ENCODE data around the gene LDB2.
"Not testable (repeated sequence)": the region's sequence is repeated elsewhere in the genome, so short reads cannot be mapped to it uniquely, and the experiment has no call there.

Gene LDB2

DNA sequence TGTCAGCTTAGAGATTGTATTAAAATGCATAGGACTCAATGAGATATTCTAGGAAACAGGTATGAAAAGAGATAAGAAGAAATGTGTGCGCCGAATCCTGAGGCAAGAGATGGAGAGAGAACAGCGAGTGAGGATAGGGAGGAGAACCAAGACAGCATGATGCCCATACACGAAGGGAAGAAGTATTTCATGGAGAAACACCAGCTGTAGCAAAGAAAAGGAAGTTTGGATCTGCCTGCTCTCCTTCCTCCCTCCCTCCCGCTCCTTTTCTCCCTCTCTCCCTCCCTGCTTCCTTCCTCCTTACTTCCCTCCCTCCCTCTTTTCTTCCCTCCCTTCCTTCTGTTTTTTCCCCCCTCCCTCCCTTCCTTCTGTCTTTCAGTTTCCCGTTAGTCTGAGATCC is 353.6 kb downstream of the LDB2 start:
- DNase-seq (ENCODE audit: low spot score): no peak

DNA sequence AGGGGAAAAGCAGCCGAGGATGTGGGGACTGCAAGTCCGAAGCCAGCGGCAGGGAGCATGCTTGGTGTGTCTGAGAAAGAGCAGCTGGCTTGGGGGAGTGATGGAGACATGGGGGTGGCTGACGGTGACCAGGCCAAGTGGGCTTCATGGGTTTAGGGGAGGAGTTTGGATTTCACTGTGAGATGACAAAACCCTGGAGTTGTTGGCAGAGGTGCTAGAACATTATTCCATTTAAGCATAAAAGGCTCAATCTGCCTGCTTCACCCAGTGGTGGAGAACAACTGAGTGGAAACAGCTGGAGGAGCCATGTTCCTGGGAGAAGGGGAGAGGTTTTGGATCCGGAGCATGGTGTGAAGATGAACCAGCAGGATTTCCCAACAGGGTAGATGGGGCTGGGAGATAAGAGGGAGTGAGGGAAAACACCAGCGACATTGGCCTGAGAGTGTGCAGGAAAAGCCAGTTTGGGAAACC is 354.2 kb downstream of the LDB2 start:
- no peak for DNase-seq (ENCODE audit: low spot score)

DNA sequence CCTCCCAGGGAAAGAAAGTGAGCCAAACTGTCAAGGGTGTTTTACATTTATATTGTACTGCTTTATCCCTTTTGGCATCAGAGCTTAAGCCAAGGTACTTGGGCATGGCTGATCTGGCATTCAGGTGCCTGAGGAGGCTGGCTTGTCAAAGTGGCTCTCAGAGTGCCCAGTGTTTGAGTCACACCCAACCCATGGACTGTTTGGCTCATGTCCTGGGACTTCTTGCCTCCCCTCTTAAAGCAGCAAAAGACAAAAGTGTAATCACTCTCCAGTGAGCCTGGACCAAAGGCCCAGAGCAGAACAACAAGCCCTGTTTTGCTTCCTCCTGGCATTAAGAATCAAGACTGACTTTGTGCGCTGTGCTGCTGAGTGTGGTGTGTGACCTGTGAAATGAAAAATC is 360.5 kb downstream of the LDB2 start:
- no peak for DNase-seq (ENCODE audit: low spot score)

DNA sequence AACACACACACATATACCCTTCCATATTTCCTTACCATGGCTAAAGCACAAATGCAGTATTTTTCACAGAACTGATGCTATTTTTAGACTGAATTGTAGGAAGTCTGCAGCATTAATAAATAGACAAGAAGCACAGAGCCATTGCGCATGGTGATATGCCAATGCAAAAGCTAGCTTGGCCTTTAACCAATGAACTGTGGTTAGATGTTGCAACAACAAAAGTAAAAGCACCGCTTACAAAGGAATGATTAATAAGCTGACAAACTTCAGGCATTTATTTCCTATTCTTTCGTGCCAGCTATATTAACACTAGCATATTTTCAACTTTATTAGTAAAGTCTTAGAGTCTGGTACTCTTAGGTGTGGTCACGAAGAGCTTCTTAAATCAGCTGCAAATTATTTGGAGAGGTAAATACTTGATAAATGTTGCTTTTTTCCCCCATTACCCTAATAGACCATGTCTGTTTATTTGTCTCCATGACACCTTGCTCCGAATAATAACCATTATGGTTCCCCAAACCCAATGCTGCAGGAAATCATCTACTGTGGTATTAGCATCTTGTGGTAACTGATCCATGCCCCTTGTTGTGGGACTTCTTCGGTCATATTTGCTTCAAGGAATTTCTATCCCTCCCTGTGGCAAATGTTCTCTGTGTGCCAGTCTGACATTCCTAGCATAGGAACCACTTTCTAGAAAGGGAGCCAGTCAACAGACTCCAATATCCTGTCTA is 366.0 kb downstream of the LDB2 start:
- DNase-seq (ENCODE audit: low spot score): no peak

DNA sequence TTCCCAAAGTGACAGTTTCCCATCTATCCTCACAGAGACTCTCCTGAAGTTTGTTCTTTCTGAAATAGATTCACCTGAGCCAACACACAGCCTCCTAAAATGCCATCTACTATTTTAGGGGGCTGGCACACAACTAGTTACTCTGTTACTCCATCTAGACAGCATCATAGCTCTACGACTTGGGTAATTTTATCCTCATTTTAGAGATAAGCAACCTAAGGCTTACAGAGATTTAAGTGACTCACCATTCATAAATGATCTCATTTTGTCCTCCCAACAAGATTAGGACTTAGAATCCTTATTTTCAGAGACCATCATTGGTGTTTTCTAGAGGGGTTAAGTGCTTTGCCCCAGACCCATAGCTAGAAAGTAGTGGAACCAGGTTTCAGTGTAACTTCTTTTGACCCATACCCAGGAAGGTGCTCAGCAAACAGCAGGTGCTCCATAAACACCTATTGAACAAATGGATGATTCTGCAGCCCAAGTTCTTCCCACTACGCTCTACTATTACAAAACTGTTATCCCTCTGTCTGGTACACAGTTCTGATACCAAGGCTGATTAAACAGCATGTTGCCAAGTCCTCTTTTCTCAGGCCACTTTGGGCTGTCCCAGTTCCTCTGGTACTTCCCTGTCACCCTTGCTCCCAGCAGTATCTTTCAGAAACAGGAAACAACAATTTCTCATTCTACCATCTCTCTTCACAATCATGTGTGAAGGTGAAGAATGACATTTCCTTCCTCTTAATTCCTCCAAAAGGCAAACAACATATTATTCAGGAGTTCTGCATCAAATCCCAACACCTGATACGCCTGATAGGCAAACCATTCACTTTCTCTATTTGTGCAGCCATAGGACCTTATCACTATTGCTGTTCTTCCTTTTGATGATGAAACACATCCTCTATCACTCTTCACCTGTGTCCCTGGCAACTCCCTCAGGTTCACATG is 367.5 kb downstream of the LDB2 start:
- no peak for DNase-seq (ENCODE audit: low spot score)

DNA sequence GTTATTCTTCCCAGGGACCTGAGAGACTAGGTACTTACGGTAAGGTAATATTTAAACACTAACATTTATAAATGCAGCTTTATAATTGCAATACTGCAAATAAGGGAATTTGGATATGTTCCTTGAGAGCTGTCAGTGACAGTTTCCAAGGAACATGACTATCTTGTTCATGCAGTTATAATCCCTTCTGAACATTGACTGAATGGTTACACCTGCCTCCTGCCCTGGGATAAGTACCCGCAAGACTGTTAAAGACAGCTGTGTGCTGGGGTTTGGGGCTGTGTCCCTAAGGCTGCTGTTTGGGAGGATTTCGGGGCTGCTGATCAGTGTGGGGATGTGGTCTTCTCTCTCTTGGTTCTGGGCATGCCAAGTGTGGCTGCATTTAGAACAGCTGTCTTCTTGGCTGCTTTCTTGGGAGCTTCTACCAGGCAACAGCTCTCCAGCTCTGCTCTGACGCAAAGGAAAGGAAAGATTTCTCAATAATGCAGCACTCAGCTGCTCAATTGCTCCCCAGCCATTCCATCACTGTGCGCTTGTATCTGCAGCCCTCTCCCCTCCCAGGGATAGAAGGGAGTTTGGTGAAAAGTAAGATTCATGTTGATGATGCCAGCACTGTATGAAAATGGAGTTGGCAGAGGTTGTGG is 373.4 kb downstream of the LDB2 start:
- DNase-seq (ENCODE audit: low spot score): no peak

DNA sequence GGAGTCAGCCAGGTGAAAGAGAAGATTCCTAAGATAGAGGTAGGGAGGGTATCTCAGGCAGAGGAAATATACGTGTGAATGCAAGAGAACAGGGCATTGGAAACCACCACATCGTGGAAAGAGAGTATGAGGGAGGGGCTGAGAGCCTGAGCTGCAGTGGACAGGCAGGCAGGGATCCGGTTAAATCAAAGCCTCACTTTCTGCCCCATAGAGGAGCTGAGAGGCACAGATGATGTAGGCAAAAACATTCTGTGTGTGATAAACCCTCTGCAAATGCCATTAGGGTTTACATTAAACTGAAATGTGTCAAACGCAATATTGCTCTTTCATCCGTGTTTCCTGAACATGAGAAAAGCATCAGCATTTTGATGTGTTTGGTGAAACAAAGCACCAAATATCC is 374.0 kb downstream of the LDB2 start:
- DNase-seq (ENCODE audit: low spot score): no peak

DNA sequence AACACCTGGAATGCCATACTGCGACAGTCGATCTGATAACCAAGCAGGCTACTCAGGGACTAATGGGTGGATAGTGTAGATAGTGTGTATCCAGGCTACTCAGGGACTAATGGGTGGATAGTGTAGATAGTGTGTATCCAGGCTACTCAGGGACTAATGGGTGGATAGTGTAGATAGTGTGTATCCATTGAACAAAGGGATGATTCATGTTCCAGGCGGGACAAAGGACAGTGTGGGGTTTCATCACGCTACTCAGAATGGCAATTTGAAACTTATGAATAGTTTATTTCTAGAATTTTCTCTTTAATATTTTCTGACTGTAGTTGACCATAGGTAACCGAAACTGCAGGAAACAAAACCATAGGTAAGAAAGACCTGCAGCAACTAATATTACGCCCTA is 374.9 kb downstream of the LDB2 start:
- not testable (repeated sequence) for DNase-seq (ENCODE audit: low spot score)

DNA sequence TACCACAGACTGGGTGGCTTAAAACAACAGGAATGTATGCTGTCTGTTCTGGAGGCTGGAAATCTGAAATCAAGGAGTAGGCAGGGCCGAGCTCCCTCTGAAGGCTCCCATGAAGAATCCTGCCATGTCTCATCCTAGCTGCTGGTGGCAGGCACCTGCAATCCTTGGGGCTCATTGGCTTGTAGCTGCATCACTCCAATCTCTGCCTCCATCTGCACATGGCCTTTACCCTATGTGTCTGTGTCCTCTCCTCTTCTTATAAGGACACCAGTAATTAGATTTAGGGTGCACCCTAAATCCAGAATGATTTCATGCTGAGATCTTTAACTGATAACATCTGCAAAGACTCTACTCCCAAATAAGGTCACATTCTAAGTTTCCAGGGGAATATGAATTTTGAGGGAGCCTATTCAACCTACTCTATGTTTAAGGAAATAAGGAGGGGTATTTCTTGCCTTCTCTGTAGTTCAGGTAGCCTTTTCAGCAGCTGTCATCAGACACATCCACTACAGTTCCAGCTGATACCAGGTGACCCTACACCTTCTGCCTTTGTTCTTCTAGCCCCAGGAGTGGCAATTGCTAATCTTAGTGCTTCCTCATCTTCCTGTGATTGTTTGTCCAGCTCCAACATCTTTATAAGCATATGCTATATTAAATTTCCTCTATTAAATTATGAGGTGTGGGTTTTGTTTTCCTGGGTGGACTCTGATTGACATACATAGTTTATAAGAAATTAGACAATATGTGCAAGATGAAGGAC is 377.1 kb downstream of the LDB2 start:
- DNase-seq (ENCODE audit: low spot score): no peak

DNA sequence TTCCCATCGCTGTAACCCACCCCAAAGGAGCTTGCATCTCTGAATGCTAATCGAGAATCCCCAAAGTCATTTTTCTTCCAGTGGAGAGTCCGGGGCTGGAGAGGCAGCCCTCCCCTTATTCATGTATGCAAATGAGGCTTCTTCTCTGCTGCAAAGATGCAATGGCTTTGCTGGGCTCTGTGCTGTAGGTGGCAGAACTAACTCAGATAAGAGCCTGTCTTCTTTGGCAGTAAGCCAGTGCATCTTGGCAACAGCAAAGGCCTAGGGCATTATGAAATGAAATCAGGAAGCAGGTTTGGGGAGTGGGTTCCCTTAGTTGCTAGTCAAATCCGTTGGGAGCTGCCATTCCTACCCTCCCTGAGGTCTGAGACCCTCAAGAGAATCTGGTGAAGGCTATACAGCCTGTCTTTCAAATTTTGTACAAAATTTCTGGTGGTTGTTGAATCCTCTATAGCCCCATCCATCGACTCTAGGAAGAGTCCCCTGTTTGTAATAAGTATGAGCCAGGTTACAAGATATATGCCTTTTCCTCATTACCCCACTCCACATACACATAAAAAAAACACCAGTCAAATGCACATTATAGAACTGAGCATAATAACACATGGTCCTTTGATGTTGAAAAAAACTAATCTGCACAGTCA is 381.5 kb downstream of the LDB2 start:
- DNase-seq (ENCODE audit: low spot score): no peak

DNA sequence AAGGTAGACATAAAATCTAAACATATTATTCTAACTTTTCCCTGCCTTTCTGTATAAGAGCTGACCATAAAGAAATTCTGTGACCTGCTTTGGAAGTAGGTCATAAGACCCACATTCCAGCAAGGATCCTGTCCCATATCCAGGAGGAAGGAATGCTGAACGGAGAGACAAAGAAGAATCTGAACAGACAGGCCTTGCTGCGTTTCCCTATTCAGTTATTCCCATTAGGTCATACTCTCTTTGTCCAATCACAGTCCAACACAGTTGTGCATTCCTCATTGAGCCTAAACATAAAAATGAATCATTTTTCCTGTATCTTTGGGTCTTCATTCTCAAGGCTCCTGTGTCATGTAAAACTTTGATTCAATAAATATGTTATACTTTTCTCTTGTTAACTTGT is 384.6 kb downstream of the LDB2 start:
- no peak for DNase-seq (ENCODE audit: low spot score)

DNA sequence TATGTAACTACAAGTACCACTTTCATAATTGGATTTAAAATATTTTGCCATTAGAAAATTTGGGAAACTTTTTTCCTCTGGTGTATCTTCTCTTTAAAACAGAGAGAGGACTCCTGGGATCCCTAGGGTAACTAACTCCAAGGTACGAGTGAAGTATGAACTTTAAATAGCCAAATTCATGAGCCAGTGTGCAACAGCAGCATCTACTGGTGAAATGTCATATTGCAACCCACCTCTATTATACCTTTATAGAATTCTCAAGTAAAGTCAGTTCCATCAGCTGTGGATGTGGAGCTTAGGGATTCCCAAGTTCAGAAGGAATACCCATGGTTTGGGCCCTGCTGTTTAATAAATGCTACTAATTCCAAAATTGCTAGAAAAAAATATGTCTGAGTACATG is 389.5 kb downstream of the LDB2 start:
- DNase-seq (ENCODE audit: low spot score): no peak

DNA sequence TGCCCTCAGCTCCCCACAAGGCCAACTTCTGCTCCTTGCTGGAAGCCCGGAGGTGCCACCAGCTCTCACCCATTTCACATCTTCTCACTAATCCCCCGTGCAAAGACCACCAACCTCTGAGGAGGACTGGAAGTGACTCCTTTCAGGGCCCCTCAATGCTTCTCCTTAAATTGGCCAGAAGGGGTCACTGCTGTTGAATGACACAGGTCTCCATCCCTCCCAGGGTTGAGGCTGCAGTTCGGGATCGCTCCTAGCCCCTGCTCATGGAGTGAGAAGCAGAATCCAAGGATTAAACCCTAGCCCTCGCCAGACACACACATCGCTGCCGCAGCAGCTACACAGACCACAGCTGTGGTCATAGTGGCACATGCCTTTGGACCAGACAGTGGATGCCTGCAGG is 392.7 kb downstream of the LDB2 start:
- DNase-seq (ENCODE audit: low spot score): peak; percentile 68

DNA sequence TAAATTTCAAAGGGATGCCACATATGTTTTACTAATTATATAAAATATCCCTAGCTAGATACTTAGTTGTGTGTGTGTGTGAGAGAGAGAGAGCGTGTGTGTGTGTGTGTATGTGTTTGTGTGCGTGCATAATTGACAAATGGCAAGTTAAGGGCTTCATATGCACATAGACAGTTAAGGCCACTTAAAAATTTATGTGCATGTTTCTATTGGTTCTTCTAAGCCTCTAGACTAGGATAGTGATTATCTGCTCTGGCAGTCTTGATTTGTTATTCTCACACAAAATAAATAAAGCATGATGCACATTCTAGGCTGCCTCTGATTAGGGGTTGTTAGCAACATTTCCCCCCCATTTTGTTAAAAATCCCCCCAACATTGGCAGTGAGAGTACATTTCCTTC is 393.2 kb downstream of the LDB2 start:
- no peak for DNase-seq (ENCODE audit: low spot score)

DNA sequence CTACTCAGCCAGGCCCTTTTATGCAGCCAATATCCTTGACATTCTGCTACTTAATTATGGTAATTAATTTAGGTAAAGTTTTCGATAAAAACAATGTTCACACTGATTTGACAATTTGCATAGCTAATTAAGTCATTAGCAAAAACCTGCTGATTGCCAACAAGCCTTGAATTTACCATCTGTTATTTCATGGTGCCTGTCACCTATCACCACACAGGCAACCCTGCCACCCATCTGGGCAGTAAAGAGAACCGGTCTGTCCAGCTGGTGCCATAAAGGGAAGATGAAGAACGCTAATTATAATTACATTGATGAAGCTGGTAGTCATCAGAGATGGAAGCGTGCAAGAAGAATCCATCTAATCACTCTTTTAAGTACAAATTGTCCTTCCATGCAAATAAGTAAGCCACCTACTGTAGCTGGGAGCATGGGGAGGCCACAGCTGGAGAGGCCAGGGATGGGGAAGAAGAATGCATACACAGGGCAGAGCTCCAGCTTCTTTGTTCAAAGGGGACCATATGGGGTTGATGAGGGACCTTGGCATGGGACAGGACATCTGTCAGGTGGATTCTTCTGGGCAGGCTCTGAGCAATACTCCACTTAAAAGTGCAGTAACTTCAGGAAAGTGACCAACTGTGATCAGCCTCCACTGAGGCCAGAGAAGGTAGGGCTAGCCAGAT is 394.9 kb downstream of the LDB2 start:
- no peak for DNase-seq (ENCODE audit: low spot score)

DNA sequence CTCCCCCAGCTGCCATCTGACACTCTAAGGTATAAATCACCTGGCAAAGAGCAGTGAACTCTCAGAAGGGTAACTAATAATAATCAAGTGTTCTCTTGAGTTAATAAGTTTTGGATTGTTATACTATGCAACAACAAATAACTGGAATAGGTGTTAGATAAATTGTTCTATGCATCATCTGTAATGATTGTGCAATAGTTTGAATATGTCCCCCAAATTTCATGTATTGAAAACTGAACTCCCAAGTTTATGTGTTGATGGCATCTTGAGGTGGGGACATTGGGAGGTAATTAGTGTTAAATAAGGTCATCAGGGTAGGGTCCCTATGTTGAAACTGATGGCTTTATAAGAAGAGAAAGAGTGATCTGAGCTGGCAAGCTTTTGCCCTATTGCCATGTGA is 399.5 kb downstream of the LDB2 start:
- DNase-seq (ENCODE audit: low spot score): no peak

DNA sequence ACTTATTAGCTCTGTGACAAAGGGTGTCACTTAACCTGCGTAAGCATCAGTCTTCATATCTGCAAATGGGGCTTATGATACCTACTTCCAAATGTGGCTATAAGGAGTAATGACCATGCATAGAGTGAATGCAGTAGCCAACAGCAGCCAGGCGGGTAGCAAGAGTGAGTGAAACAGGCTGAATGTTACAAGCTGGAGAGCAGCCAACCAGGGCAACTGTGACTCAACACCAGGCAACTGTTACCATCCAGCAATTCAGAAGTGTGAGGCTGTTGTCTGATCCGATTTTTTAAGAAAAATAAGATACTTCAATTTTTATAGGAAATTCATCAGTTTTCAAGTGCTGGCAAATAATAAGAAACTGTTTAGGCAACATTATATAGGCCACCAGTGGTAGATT is 401.9 kb downstream of the LDB2 start:
- DNase-seq (ENCODE audit: low spot score): no peak

DNA sequence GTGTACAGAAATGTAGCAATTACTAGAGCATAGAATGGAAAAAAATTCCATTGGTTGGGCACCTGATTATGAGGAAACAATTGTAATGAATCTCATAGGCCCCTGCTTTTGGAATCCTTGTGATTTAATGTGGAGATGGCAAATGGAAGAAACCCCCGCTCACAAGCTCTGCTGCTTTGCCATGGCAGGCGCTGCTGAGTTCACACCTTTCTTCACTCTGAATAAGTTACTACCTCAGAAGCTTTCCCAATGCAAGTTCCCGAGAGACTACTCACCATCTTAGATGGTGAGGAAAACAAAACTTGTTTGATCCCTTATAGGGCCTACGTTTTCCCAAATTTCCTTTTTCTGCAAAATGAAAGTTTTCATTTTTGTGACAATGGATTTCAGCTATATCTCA is 405.6 kb downstream of the LDB2 start:
- DNase-seq (ENCODE audit: low spot score): no peak

DNA sequence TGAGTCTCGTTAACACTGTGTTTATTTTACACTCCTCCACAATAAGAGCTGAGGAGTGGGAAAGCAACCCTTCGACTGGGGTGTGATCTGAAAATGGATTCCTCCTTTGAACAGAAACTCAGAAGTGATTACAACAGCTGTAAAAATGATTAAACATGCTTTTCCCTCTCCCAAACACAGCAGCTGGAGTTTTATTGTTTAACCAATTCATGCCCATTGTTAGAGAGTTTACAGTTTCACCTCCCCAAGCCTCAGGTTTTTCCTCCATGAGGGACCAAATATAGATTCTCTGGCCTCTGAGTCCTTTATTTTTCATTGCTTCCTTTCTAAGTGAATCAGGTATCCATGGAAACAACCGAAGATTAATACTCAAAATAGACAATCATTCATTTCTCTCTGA is 409.2 kb downstream of the LDB2 start:
- no peak for DNase-seq (ENCODE audit: low spot score)

DNA sequence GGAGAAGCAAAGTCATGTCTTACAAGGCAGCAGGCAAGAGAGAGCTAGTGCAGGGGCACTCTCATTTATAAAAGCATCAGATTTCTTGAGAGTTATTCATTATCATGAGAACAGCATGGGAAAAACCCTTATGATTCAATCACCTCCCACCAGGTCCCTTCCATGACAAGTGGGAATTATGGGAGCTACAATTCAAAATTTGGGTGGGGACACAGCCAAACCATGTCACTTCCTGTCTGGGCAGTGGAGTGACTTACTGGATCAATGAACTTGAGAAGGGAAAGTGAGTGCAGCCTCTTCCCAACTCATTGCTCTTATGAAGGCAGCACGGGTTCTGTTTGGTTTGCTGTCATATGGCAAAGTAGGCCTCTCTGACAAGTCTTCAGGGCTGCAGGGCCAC is 410.4 kb downstream of the LDB2 start:
- no peak for DNase-seq (ENCODE audit: low spot score)

DNA sequence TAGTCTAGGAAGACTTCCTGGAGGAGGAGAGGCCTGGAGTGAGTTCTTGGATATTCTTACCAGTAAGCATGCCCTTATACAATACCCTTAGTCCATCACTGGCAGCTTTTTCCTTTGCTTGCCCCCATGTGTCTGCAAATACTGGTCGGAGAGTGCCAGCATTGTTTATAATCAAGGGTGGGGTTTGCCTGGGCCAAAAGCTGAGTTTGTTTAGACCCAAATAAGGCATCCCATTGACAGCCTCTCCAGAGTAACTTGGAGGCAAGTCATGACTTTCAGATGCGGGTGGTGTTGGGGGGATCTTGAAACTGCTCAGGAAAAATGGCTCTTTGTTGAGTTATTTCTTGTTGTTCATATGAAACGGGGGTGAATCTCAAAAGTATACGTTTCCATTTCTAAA is 413.7 kb downstream of the LDB2 start:
- DNase-seq (ENCODE audit: low spot score): no peak

Measured in ecto neural progenitor cell (in vitro differentiated cells).